Activated naive CD8-positive, alpha-beta T cell treated with anti-CD3 and anti-CD28 coated beads, Interleukin-2, amount 10 ng/mL, durations not matched to agents 7 days and 5 days (primary cell): Measurements from ENCODE around the gene ARHGEF9. TPM values are rescaled to one million over a fixed set of nuclear protein-coding genes. Genes with fewer than 3 reads are reported as not detected.
"Not testable (repeated sequence)": the region's sequence is repeated elsewhere in the genome, so short reads cannot be mapped to it uniquely, and the experiment has no call there.

Source experiments
- ATAC-seq: fragments of 150-1000 bp; cut with Tn5 transposase; one replicate; pipeline ENCODE4 v1.10.0; 2021; ENCODE audit warnings: low read depth, moderate library complexity
- POLR2A ChIA-PET: fragments of 350-600 bp; sonication (Branson Sonifier 250); formaldehyde crosslinking; loops from one replicate; lab custom pipeline; 2021; ENCODE audit warnings: antibody characterized with exemption; lab: Charles Lee
- DNase-seq: peaks from one replicate; pipeline ENCODE4 v3.0.0; 2021
- H3K27ac Mint-ChIP-seq: one replicate; pipeline ENCODE4 v1.8.0; 2022; ENCODE audit warnings: mild to moderate bottlenecking, mixed read lengths
- H3K27me3 Mint-ChIP-seq: one replicate; pipeline ENCODE4 v1.8.0; 2022; ENCODE audit warnings: mild to moderate bottlenecking, moderate library complexity, mixed read lengths
- H3K36me3 Mint-ChIP-seq: one replicate; pipeline ENCODE4 v1.8.0; 2021; ENCODE audit warnings: mild to moderate bottlenecking, mixed read lengths
- H3K4me1 Mint-ChIP-seq: one replicate; pipeline ENCODE4 v1.8.0; 2021; ENCODE audit warnings: mixed read lengths
- H3K4me3 Mint-ChIP-seq: one replicate; pipeline ENCODE4 v1.8.0; 2022; ENCODE audit warnings: mild to moderate bottlenecking, moderate library complexity, mixed read lengths
- H3K9me3 Mint-ChIP-seq: one replicate; pipeline ENCODE4 v1.8.0; 2021; ENCODE audit warnings: mixed read lengths
- total RNA-seq, 2 experiments: library from RNA; stranded (reverse); gene quantifications; one replicate each; pipeline ENCODE4 v1.2.3, GENCODE V29; 2021

ARHGEF9 gene
- total RNA-seq: 10 to 100 TPM; 32.3 to 34.2 TPM

DNA sequence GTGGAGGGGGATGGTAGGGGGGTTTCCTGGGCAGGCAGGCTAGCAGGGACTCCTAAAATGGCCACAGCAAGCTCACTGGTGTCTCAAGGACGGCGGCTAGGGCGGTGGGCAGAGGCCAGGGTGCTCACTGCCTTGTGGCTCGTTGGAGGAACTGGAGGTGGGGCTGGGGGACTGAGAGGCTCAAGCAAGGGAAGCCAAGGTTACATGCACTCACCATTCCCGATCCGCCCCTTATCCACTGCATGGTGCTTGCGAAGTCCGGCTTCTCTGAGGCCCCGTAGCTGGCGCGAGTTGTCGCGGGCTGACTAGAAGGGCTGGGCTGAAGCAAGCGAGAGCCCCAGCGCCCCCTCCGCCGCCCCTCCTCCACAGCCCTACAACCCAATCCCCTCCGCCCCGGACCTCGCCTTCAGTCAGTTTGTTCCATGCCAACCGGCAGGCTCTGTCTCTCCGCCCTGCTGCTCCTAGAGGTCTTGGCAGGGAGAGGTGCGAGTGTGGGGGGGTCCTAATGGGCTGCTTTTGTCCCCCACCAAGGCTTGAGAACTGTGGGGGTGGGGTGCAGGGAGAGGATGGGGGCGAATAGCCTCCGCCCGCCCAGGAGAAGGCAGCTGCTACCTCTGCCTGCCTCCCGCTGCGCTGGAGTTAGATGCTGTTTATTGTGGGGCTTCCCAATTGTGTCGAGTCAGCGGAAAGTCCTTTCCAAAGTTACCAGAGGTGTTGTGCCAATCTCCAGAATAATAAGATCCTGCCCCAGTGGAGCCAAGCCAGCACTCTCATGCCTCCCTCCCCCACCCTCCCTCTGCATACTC is at the start of gene ARHGEF9:
ARHGEF9 (minus strand) TSS at position 313 of the 806 bp plus-strand sequence; CDS start at position 244, 69 bp downstream.
- Mint-ChIP-seq H3K4me3 (peak within 1 kb of the TSS; percentile 57), H3K36me3 (no peaks in the 10 kb centered on the region), H3K4me1 (no peaks in the 10 kb centered on the region), H3K27ac (no peak within 1 kb of the TSS), H3K9me3 (no peaks in the 10 kb centered on the region), H3K27me3 (peaks cover 6% of the 10 kb centered on the region)
- DNase-seq (peak; percentile 25), ATAC-seq (no peak)
- POLR2A ChIA-PET: no interaction called here

DNA sequence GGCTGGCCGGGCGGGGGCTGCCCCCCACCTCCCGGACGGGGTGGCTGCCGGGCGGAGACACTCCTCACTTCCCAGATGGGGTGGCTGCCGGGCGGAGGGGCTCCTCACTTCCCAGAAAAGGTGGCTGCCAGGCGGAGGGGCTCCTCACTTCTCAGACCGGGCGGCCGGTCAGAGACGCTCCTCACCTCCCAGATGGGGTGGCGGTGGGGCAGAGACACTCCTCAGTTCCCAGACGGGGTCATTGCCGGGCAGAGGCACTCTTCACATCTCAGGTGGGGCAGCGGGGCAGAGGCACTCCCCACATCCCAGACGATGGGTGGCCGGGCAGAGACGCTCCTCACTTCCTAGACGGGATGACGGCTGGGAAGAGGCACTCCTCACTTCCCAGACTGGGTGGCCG is 40.4 kb upstream of the ARHGEF9 start:
- ATAC-seq, H3K27me3 Mint-ChIP-seq, DNase-seq, H3K4me3 Mint-ChIP-seq, H3K9me3 Mint-ChIP-seq, H3K4me1 Mint-ChIP-seq, H3K36me3 Mint-ChIP-seq, H3K27ac Mint-ChIP-seq, POLR2A ChIA-PET: not testable (repeated sequence)

DNA sequence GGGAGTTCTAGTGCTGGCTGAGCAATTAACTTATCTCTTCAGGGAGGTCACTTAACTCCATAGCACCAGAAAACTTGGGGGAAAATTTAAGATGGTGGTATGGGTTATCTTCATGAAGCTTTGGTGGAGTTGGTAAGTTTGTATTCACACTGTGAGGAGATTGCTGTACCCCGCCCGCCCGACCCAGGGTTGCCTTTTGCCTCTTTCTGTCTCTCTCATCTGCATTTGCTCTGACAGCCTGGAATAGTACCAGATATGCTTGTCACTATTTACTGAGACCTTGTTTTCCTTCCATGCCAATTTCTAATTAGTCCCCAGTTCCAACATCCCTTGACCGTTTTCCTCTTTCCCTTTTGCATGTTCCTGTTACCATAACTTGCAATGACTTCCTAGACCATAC is 33.1 kb upstream of the ARHGEF9 start:
- POLR2A ChIA-PET: no interaction called here
- no peak for DNase-seq
- H3K27me3 Mint-ChIP-seq: no peaks in the 10 kb centered on the region
- H3K36me3 Mint-ChIP-seq: no peaks in the 10 kb centered on the region
- H3K9me3 Mint-ChIP-seq: peaks cover 3% of the 10 kb centered on the region
- H3K27ac Mint-ChIP-seq: no peak overlapping the region
- no peak overlapping the region for H3K4me3 Mint-ChIP-seq
- no peak for ATAC-seq
- H3K4me1 Mint-ChIP-seq: no peaks in the 10 kb centered on the region

DNA sequence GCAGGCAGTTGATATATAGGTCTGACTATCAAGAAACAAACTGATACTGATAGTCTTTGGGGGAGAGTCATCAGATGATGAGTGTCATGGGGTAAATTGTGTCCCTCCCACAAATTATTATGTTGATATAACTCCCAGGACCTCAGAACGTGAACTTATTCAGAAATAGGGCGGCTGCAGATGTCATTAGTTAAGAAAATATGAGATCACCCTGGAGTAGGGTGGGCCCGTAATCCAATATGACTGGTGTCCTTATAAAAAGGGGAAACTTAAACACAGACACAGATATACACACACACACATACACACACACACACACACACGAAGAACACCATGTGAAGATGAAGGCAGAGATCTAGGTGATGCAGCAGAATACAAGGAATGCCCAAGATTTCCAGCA is 32.7 kb upstream of the ARHGEF9 start:
- DNase-seq (no peak), ATAC-seq (no peak)
- Mint-ChIP-seq H3K4me3 (no peak overlapping the region), H3K27me3 (no peaks in the 10 kb centered on the region), H3K36me3 (no peaks in the 10 kb centered on the region), H3K9me3 (peaks cover 1% of the 10 kb centered on the region), H3K27ac (no peak overlapping the region), H3K4me1 (no peaks in the 10 kb centered on the region)
- POLR2A ChIA-PET: no interaction called here

DNA sequence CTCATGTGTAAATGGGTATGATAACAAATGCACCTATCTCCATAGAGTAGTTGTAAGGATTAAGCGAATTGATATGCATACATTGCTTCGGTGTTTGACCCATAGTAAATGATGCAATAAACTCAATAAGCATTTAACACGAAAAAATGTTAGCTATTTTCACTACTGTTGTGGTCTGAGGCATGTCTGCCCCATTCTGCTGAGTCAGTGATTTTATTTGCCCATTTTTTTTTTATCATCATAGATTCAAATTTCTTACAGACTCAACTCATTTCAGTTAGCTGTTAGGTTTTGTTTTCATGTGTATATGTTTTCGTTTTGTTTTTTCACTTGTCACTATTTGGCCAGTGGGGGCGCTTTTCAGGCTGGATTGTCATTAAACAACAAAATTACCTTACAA is 27.8 kb upstream of the ARHGEF9 start:
- Mint-ChIP-seq H3K4me3 (no peak overlapping the region), H3K27me3 (no peaks in the 10 kb centered on the region), H3K36me3 (no peaks in the 10 kb centered on the region), H3K9me3 (no peaks in the 10 kb centered on the region), H3K4me1 (no peaks in the 10 kb centered on the region), H3K27ac (no peak overlapping the region)
- DNase-seq: no peak
- no peak for ATAC-seq
- POLR2A ChIA-PET: no interaction called here

DNA sequence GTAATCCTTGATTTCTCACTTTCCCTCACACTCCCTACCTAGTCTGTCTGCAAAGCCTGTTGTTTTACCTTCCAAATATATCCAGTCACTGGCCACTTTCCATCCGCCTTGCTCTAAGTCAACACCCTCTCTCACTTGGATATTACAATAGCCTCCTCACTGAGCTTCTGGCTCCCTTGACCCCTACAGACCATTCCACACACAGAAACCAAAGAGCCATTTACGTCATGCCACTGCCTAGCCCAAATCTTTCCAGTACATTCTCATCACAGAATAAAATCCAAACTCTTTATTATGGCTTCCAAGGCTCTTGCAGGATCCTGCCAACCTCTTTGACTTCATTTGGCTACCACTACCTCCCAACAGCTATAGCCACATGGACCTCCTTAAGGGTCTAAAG is 25.7 kb upstream of the ARHGEF9 start:
- POLR2A ChIA-PET: no interaction called here
- no peaks in the 10 kb centered on the region for H3K9me3 Mint-ChIP-seq
- no peaks in the 10 kb centered on the region for H3K4me1 Mint-ChIP-seq
- no peaks in the 10 kb centered on the region for H3K27me3 Mint-ChIP-seq
- ATAC-seq (no peak), DNase-seq (no peak)
- no peak overlapping the region for H3K4me3 Mint-ChIP-seq
- no peaks in the 10 kb centered on the region for H3K36me3 Mint-ChIP-seq
- H3K27ac Mint-ChIP-seq: no peak overlapping the region

DNA sequence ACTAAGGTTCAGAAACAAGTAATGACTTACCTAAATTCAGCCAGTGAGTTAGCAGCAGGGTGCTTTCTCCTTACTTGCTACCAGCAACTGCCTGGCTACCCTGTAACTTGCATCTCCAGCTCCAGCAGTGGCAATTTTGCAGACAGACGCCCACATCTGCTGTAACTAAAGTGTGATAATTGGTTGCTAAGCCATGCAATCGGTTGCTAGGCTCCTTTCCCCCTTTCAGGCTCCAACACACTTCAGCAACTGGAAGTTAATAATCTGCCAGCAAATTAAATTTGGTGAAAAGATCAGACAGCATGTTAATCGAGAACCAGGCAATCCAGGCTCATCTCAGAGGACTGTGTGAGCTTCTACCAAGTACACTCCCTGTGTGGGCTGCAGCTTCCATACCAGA is 24.2 kb upstream of the ARHGEF9 start:
- Mint-ChIP-seq H3K4me1 (no peaks in the 10 kb centered on the region), H3K27me3 (no peaks in the 10 kb centered on the region), H3K27ac (no peak overlapping the region), H3K9me3 (no peaks in the 10 kb centered on the region), H3K36me3 (no peaks in the 10 kb centered on the region), H3K4me3 (no peak overlapping the region)
- ATAC-seq (no peak), DNase-seq (no peak)
- POLR2A ChIA-PET: no interaction called here

DNA sequence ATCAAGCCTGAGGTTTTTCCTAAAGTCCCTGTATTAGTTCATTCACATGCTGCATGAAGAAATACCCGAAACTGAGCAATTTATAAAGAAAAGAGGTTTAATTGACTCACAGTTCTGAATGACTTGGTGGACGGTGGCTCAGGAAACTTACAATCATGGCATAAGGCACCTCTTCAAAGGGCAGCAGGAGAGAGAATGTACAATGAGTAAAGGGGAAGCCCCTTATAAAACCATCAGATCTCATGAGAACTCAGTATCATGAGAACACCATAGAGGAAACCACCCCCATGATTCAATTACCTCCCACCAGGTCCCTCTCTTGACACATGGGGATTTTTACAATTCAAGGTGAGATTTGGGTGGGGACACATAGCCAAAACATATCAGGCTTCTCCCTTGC is 10.4 kb upstream of the ARHGEF9 start:
- H3K4me3 Mint-ChIP-seq, H3K27me3 Mint-ChIP-seq, H3K4me1 Mint-ChIP-seq, ATAC-seq, H3K36me3 Mint-ChIP-seq, POLR2A ChIA-PET, DNase-seq, H3K27ac Mint-ChIP-seq, H3K9me3 Mint-ChIP-seq: not testable (repeated sequence)

DNA sequence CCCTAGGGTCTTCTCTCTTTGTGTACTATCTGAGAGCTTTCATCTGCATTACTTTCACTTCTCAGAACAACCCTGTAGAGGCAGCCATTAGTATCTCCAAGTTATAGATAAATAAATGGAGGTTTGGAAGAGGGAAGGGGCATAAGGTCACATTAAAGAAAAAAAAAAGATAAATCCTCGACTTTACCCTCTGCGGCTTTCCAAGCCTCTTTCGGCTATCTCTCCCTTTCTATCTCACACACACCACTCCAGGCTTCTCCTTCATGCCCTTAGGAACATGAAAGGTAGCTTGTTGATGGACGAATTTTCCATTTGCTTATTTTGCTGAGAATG is 660 bp upstream of the ARHGEF9 start:
- no peak for DNase-seq
- no peaks in the 10 kb centered on the region for H3K36me3 Mint-ChIP-seq
- ATAC-seq: no peak
- peaks cover 6% of the 10 kb centered on the region for H3K27me3 Mint-ChIP-seq
- no peaks in the 10 kb centered on the region for H3K9me3 Mint-ChIP-seq
- peak overlapping the region; percentile 57 for H3K4me3 Mint-ChIP-seq
- H3K4me1 Mint-ChIP-seq: no peaks in the 10 kb centered on the region
- H3K27ac Mint-ChIP-seq: no peak overlapping the region
- POLR2A ChIA-PET: no interaction called here

DNA sequence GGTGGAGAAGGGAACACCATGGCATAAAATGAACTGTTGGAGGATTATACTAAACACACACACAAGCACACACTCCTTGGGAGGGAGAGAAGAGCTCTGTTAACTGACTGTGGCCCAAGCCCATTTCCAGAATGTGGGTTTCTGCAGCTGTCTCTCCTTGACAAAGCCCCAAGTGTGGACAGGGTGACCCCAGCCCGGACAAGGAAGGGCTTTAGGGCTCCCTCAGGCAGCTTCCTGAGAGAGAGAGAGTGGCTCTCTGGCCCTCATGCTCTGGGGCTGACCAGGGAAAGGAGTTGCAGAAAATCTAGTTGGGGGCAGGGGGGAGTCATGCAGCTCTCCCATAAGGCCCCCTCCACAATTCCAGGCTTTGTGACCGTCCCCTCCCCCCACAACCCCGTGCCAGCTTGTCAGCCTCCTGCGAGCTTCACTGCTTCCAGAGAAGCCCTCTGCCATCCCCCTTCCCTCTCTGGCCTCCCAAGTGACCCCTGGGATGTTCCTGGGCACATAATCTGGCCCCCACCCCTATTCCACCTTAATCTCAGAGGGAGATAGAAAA is 590 bp downstream of the ARHGEF9 start:
- DNase-seq: no peak
- no peak for ATAC-seq
- POLR2A ChIA-PET: no interaction called here
- no peaks in the 10 kb centered on the region for H3K4me1 Mint-ChIP-seq
- H3K36me3 Mint-ChIP-seq: no peaks in the 10 kb centered on the region
- H3K4me3 Mint-ChIP-seq: peak overlapping the region; percentile 57
- peaks cover 6% of the 10 kb centered on the region for H3K27me3 Mint-ChIP-seq
- no peak overlapping the region for H3K27ac Mint-ChIP-seq
- H3K9me3 Mint-ChIP-seq: no peaks in the 10 kb centered on the region

DNA sequence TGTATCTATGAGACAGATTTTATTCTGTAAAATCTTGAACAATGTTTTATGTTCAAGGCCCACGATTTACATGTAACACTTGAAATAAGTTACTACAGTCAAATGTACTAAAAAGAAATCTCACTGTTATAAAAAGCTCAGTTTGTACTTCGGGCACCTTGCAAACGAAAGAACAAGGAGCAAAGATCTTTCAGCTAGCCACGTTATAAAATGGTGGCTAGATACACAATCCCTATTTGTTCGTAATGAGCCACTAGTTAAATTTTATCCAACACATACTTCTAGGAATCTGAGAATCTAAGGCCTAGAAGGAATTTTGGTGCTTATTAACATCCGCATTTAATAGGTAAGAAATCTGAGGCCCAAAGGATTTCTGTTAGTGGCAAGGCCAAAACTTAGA is 2.5 kb downstream of the ARHGEF9 start:
- Mint-ChIP-seq H3K4me3 (no peak overlapping the region), H3K27ac (no peak overlapping the region), H3K27me3 (peaks cover 6% of the 10 kb centered on the region), H3K36me3 (no peaks in the 10 kb centered on the region), H3K4me1 (no peaks in the 10 kb centered on the region), H3K9me3 (no peaks in the 10 kb centered on the region)
- ATAC-seq (no peak), DNase-seq (no peak)
- POLR2A ChIA-PET: no interaction called here

DNA sequence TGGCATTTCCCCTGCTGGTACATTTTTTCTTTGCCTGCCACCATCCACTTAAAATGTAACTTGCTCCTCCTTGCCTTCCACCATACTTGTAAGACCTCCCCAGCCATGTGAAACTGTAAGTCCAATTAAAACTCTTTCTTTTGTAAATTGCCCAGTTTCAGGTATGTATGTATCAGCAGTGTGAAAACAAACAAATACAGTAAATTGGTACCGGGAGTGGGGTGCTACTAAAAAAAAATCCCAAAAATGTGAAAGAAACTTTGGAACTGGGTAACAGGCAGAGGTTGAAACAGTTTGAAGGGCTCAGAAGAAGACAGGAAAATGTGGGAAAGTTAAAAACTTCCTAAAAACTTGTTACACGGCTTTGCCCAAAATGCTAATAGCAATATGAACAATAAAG is 16.3 kb downstream of the ARHGEF9 start:
- no peak for DNase-seq
- no peak overlapping the region for H3K27ac Mint-ChIP-seq
- H3K36me3 Mint-ChIP-seq: peaks cover 1% of the 10 kb centered on the region
- H3K27me3 Mint-ChIP-seq: no peaks in the 10 kb centered on the region
- no peak for ATAC-seq
- H3K4me3 Mint-ChIP-seq: no peak overlapping the region
- H3K4me1 Mint-ChIP-seq: no peaks in the 10 kb centered on the region
- peaks cover 3% of the 10 kb centered on the region for H3K9me3 Mint-ChIP-seq
- POLR2A ChIA-PET: no interaction called here

DNA sequence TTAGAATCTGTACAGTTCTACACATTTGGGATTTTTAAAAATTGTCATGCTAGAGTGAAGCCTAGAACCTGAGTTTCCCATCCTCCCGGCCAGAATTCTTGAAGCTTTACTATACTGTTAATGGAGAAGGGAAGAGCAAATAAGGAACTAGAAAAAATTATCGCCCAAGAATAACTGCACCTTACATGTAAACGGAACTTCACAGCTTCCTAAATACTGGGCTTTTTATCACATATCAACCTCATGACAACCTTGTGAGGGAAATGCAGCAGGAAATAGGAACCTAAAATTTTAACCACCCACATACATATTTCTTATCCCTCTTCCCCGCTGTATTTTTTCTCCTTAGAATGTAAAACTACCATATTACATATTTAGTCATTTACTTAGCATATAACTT is 19.3 kb downstream of the ARHGEF9 start:
- DNase-seq: no peak
- H3K4me1 Mint-ChIP-seq: peaks cover 1% of the 10 kb centered on the region
- no peak overlapping the region for H3K27ac Mint-ChIP-seq
- H3K4me3 Mint-ChIP-seq: no peak overlapping the region
- peaks cover 3% of the 10 kb centered on the region for H3K9me3 Mint-ChIP-seq
- H3K36me3 Mint-ChIP-seq: peaks cover 1% of the 10 kb centered on the region
- POLR2A ChIA-PET: no interaction called here
- H3K27me3 Mint-ChIP-seq: no peaks in the 10 kb centered on the region
- ATAC-seq: no peak

DNA sequence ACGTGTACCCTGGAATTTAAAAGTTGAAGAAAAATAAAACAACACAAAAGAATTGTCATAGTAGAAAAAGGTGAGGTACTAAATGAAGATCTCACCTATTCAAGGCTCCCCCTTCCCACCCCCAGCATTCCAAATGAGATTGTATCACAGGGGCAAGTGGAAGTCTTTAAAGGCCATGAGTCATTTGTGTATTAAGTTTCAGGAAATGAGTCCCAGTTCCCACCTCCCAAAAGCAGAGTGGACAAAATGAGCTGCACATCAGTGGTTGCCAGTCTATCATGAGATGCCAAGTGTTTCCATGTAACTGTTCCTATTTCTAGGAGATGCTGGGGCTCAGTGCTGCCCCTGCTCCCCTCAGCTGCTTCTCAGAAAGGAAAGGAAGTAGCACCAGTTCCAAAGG is 20.1 kb downstream of the ARHGEF9 start:
- POLR2A ChIA-PET: no interaction called here
- H3K9me3 Mint-ChIP-seq: peaks cover 3% of the 10 kb centered on the region
- ATAC-seq (no peak), DNase-seq (no peak)
- no peaks in the 10 kb centered on the region for H3K27me3 Mint-ChIP-seq
- peaks cover 1% of the 10 kb centered on the region for H3K4me1 Mint-ChIP-seq
- H3K4me3 Mint-ChIP-seq: no peak overlapping the region
- H3K27ac Mint-ChIP-seq: no peak overlapping the region
- H3K36me3 Mint-ChIP-seq: peaks cover 2% of the 10 kb centered on the region
